ENCODE data around the gene TYK2. TPM values are rescaled to one million over a fixed set of nuclear protein-coding genes. Genes with fewer than 3 reads are reported as not detected.
A peak's percentile ranks its signal among the peaks of the same experiment; 100 is the strongest.

TYK2 gene
- polyA plus RNA-seq, 1 experiment: 40.9 TPM

DNA sequence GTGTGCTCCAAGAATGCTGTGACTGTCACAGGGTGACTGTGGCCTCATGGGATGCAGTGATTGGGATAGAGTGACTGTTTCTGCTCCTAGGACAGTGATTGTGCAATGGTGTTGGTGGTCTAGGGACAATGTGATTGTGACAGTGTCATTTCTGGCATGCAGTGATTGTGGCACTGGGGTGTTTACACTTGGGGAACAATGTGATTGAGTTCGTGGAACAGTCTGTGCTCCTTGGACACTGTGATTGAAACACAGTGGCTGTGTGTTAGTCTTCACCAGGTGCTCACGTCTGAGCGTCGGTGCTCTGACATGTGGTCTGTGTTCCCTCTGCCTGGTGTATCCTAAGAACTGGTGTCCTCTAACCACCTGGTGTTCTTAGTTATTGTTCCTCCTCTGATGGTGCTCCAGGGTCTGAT lies 41.7 kb upstream of the TYK2 start:
- TF ChIP-seq, protein P1, sequence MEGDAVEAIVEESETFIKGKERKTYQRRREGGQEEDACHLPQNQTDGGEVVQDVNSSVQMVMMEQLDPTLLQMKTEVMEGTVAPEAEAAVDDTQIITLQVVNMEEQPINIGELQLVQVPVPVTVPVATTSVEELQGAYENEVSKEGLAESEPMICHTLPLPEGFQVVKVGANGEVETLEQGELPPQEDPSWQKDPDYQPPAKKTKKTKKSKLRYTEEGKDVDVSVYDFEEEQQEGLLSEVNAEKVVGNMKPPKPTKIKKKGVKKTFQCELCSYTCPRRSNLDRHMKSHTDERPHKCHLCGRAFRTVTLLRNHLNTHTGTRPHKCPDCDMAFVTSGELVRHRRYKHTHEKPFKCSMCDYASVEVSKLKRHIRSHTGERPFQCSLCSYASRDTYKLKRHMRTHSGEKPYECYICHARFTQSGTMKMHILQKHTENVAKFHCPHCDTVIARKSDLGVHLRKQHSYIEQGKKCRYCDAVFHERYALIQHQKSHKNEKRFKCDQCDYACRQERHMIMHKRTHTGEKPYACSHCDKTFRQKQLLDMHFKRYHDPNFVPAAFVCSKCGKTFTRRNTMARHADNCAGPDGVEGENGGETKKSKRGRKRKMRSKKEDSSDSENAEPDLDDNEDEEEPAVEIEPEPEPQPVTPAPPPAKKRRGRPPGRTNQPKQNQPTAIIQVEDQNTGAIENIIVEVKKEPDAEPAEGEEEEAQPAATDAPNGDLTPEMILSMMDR (IDR thresholded peaks at IDR 0.05; ENCODE audit: insufficient read depth, low read depth, low read length): no peak
- POLR2A ChIA-PET: no interaction called here
- no peaks in the 10 kb centered on the region for H3K36me3 ChIP-seq (ENCODE audit: control insufficient read depth, insufficient read depth, low read length)
- no peak for DNase-seq (ENCODE audit: low read depth)
- H3K27me3 ChIP-seq (ENCODE audit: control insufficient read depth, insufficient read depth, low read length): peaks cover 30% of the 10 kb centered on the region
- no peak overlapping the region for H3K4me3 ChIP-seq (ENCODE audit: low read depth, low read length)
- CTCF ChIA-PET: interaction anchor here (0.5 to 17.1 kb wide), 4 partner anchors 11 to 88 kb away, joined by 3 to 321 read pairs (median 6); partner anchors contain the start of gene CDC37

DNA sequence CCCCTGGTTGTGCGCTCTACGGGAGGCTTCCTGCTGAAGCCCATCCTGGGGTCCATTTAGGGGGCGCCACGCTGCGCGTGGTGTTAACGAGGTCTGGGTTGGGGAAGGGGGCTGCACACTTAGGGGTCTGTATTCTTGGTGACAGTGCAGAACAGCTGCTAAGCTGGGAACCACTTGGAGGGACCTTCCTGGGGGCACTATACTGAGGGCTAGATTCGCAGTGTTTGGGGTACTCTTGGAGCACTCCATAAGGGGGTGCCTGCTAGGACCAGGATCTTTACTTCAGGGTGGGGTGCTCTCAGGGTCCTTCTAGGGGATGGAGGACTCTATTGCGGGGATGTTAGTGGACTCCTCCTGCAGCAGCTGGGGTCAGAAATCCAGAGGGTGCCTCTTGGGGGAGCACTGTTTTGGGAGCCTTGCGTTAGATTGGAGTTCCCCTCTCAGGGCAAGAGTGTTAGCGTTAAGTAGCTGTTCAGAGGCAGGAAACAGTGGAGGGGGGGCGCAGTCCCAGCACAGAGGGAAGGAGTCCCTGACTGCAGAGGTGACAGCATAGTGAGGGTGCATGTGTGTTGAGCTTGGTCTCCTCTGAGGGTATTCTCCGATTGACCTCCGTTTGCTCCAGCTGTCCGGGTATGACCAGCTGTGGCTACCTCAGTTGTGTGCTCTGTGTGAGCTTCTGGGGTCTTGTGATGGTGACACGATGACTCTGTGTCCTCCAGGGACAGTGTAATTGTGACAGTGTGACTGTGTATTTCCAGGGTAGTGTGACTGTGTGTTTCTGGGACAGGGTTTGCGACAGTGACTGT lies 41.1 kb upstream of the TYK2 start:
- Histone ChIP-seq H3K4me3 (ENCODE audit: low read depth, low read length) (no peak overlapping the region), H3K36me3 (ENCODE audit: control insufficient read depth, insufficient read depth, low read length) (no peaks in the 10 kb centered on the region), H3K27me3 (ENCODE audit: control insufficient read depth, insufficient read depth, low read length) (peaks cover 34% of the 10 kb centered on the region)
- ChIA-PET POLR2A (no interaction called here), CTCF (interaction anchor here (1.5 to 17.1 kb wide), 2 partner anchors 15 kb away, joined by 6 to 321 read pairs; partner anchors contain the start of gene CDC37)
- TF ChIP-seq, protein P1 (IDR thresholded peaks at IDR 0.05; ENCODE audit: insufficient read depth, low read depth, low read length): no peak; the same call in 1 of the 2 replicates
- no peak for DNase-seq (ENCODE audit: low read depth)

DNA sequence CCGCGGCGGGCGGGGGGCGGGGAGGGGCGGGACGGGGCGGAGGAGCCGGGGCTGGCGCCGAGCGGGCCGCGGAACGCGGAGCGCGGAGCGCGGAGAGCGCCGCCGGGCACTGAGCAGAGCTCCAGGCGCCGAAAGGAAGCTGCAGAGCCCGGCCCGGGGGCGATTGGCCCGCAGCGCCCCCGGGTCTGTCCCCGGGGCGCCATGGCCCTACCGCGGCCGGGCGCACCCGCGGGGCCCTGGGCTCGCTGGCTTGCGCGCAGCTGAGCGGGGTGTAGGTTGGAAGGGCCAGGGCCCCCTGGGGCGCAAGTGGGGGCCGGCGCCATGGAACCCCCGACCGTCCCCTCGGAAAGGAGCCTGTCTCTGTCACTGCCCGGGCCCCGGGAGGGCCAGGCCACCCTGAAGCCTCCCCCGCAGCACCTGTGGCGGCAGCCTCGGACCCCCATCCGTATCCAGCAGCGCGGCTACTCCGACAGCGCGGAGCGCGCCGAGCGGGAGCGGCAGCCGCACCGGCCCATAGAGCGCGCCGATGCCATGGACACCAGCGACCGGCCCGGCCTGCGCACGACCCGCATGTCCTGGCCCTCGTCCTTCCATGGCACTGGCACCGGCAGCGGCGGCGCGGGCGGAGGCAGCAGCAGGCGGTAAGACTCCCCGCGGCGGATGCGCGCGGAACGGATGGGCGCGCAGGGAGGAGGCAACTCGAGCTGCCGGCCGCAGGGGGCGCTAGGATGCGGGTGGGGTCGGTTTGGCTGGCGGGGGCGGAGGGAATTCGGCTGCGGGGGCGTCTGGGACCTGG lies 40.3 kb upstream of the TYK2 start, which contains the start of gene PDE4A:
Gene PDE4A (plus strand): TSS at position 95 of the 796 bp plus-strand sequence. CDS start 227 bp downstream, at position 322.
- H3K36me3 ChIP-seq (ENCODE audit: control insufficient read depth, insufficient read depth, low read length): no peaks in the 10 kb centered on the region
- POLR2A ChIA-PET: no interaction called here
- DNase-seq (ENCODE audit: low read depth): no peak
- peaks cover 34% of the 10 kb centered on the region for H3K27me3 ChIP-seq (ENCODE audit: control insufficient read depth, insufficient read depth, low read length)
- TF ChIP-seq, protein P1 (IDR thresholded peaks at IDR 0.05; ENCODE audit: insufficient read depth, low read depth, low read length): peak; percentile 52
- CTCF ChIA-PET: interaction anchor here (0.6 to 17.1 kb wide), 3 partner anchors 14 to 78 kb away, joined by 3 to 321 read pairs (median 6); partner anchors contain the start of gene CDC37
- peak within 1 kb of the TSS; percentile 17 for H3K4me3 ChIP-seq (ENCODE audit: low read depth, low read length)

DNA sequence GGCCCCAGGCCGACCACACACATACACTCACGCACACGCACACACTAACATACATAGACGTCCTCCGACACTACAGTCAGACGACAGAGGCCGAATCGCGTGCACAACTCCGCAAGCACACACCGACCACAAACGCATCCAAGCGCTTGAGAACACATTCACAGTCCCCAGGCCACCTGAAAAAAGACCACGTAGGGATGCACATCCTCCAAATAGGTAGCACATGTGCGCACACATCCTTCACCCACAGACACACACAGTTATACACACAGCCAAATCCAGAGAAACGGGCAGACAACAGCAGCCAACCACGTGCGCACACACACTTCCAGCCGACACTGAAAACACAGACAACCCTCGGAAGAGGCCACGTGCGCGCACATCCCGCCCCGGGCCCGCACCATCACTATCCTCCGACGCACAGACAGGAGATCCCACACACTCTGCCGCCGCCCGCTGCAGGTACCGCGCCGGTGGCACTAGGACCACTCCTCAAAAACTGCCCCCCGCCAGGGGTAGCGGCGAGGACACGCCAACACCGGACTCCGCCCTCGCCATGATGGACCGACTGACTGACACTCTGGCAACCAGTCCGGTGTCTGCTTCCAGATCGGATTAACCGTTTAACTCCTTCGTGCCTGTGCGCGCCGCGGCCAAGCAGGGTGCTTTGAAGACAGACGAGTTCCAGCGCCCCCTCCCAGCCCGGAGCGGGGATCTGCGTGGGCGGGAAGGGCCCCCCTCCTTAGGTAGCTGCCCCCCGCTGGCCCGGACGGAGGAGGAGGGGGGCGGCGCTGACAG lies 39.5 kb upstream of the TYK2 start:
- POLR2A ChIA-PET: interaction anchor here (0.8 kb wide), 1 partner anchor 11 kb away, joined by 8 read pairs; no protein-coding TSS in a partner anchor
- peaks cover 34% of the 10 kb centered on the region for H3K27me3 ChIP-seq (ENCODE audit: control insufficient read depth, insufficient read depth, low read length)
- H3K4me3 ChIP-seq (ENCODE audit: low read depth, low read length): 0 out of 2 replicates have a peak overlapping the region, but pooled peaks have one; percentile 17
- TF ChIP-seq, protein P1 (IDR thresholded peaks at IDR 0.05; ENCODE audit: insufficient read depth, low read depth, low read length): no peak
- H3K36me3 ChIP-seq (ENCODE audit: control insufficient read depth, insufficient read depth, low read length): no peaks in the 10 kb centered on the region
- CTCF ChIA-PET: interaction anchor here (1.6 to 17.1 kb wide), 3 partner anchors 13 to 161 kb away, joined by 6 to 321 read pairs (median 24); partner anchors contain the start of genes CDC37 and ICAM1
- DNase-seq (ENCODE audit: low read depth): no peak
